HepG2 (cell line): ENCODE data around the gene CHD2. TPM values are rescaled to one million over a fixed set of nuclear protein-coding genes. Genes with fewer than 3 reads are reported as not detected.

ENCODE experiments used
- EP300 ChIP-seq, 3 experiments: sonication (generic) in 1 of 3; formaldehyde crosslinking in 1 of 3; IDR thresholded peaks; 2 replicates each; pipeline versions ENCODE4 v1.5.1 to v1.6.1; 2011 to 2020; ENCODE audit warnings: low read depth in 2 of 3, low read length in 2 of 3, borderline replicate concordance in 1 of 3, improper control_type of control experiment in 1 of 3, mild to moderate bottlenecking in 1 of 3, missing genetic modification reagents in 1 of 3, moderate library complexity in 1 of 3
- MED8 ChIP-seq: sonication (generic); formaldehyde crosslinking; IDR thresholded peaks from 2 replicates; pipeline ENCODE4 v1.8.1; 2023; ENCODE audit warnings: mild to moderate bottlenecking, missing genetic modification reagents; ENCODE audit not compliant: insufficient replicate concordance
- MXD4 ChIP-seq: IDR thresholded peaks from 2 replicates; pipeline ENCODE4 v1.6.1; 2016; ENCODE audit warnings: mild to moderate bottlenecking, missing biosample characterization, missing genetic modification reagents
- NRL ChIP-seq: sonication (generic); formaldehyde crosslinking; IDR thresholded peaks from 2 replicates; pipeline ENCODE4 v1.5.0; 2020; ENCODE audit warnings: missing genetic modification reagents, mild to moderate bottlenecking, moderate library complexity, borderline replicate concordance
- PCBP2 ChIP-seq: fragments of 200-400 bp; formaldehyde crosslinking; optimal IDR thresholded peaks from 2 replicates; pipeline ENCODE3; 2018; ENCODE audit warnings: low read length, low read depth; ENCODE audit not compliant: poor library complexity, severe bottlenecking
- SSRP1 ChIP-seq: IDR thresholded peaks from 2 replicates; pipeline ENCODE4 v1.6.1; 2016; ENCODE audit warnings: control low read depth
- TSC22D2 ChIP-seq: sonication (generic); formaldehyde crosslinking; IDR thresholded peaks from 2 replicates; pipeline ENCODE4 v1.5.1; 2020; ENCODE audit warnings: missing genetic modification reagents, mild to moderate bottlenecking, borderline replicate concordance
- ZNF326 ChIP-seq: sonication (generic); formaldehyde crosslinking; IDR thresholded peaks from 2 replicates; pipeline ENCODE4 v1.4.0; 2020; ENCODE audit warnings: missing genetic modification reagents, borderline replicate concordance
- ZNF350 ChIP-seq: sonication (generic); formaldehyde crosslinking; IDR thresholded peaks from 2 replicates; pipeline ENCODE4 v1.4.0; 2020; ENCODE audit warnings: mild to moderate bottlenecking, low read depth, missing genetic modification reagents, borderline replicate concordance
- ZNF543 ChIP-seq: sonication (generic); formaldehyde crosslinking; IDR thresholded peaks from 2 replicates; pipeline ENCODE4 v1.4.0; 2020; ENCODE audit warnings: mild to moderate bottlenecking, missing genetic modification reagents
- ZNF777 ChIP-seq: sonication (generic); formaldehyde crosslinking; IDR thresholded peaks from 2 replicates; pipeline ENCODE4 v1.4.0; 2020; ENCODE audit warnings: missing genetic modification reagents
- ZNF878 ChIP-seq: sonication (generic); formaldehyde crosslinking; IDR thresholded peaks from 2 replicates; pipeline ENCODE4 v1.8.1; 2023; ENCODE audit warnings: mild to moderate bottlenecking, missing genetic modification reagents, moderate library complexity
- ZSCAN31 ChIP-seq: sonication (generic); formaldehyde crosslinking; IDR thresholded peaks from 2 replicates; pipeline ENCODE4 v1.5.0; 2020; ENCODE audit warnings: low read depth, mild to moderate bottlenecking, missing genetic modification reagents
- polyA plus RNA-seq, 8 experiments: library from polyadenylated mRNA; depleted of rRNA in 3 of 8; stranded (reverse) in 7 of 8; unstranded in 1 of 8; fragments of >200 nt; fragmentation: Illumina TruSeq in 4 of 8; extraction: Trizol in 4 of 8; gene quantifications; 2 replicates each; pipeline versions ENCODE4 v1.2.1 to v1.2.3, GENCODE V29; 2011 to 2016; ENCODE audit warnings: low read depth in 4 of 8, missing spikeins in 1 of 8, mixed read lengths in 1 of 8; ENCODE audit not compliant: insufficient read depth in 1 of 8
- total RNA-seq, 5 experiments: library from RNA; depleted of rRNA; stranded (reverse); fragments of >200 nt; fragmentation: Illumina TruSeq; extraction: Trizol; gene quantifications; 2 replicates each; pipeline ENCODE4 v1.2.3, GENCODE V29; 2016; ENCODE audit warnings: low read depth in 1 of 5
- TF ChIP-seq, protein P1 (sequence below), 2 experiments: IDR thresholded peaks; 2 replicates each; pipeline ENCODE4 v1.6.1; 2011 to 2012; ENCODE audit warnings: low read length in 2 of 2, borderline replicate concordance in 1 of 2, low read depth in 1 of 2, mild to moderate bottlenecking in 1 of 2, moderate library complexity in 1 of 2
- TF ChIP-seq, protein P2 (sequence below): sonication (generic); formaldehyde crosslinking; IDR thresholded peaks from 2 replicates; pipeline ENCODE4 v1.4.0; 2020; ENCODE audit warnings: missing genetic modification reagents
- TF ChIP-seq, protein P3 (sequence below): IDR thresholded peaks from 2 replicates; pipeline ENCODE4 v1.6.1; 2012; ENCODE audit warnings: low read length, improper control_type of control experiment
- TF ChIP-seq, protein P4 (sequence below): sonication (generic); formaldehyde crosslinking; IDR thresholded peaks from 2 replicates; pipeline ENCODE4 v1.5.0; 2020; ENCODE audit warnings: missing genetic modification reagents

The CHD2 gene
- total and polyA plus RNA-seq, 2 of the 13 experiments (the other 11 are each of a cell fraction or from before 2014, with no cell fraction given): 54.0 to 54.1 TPM

DNA sequence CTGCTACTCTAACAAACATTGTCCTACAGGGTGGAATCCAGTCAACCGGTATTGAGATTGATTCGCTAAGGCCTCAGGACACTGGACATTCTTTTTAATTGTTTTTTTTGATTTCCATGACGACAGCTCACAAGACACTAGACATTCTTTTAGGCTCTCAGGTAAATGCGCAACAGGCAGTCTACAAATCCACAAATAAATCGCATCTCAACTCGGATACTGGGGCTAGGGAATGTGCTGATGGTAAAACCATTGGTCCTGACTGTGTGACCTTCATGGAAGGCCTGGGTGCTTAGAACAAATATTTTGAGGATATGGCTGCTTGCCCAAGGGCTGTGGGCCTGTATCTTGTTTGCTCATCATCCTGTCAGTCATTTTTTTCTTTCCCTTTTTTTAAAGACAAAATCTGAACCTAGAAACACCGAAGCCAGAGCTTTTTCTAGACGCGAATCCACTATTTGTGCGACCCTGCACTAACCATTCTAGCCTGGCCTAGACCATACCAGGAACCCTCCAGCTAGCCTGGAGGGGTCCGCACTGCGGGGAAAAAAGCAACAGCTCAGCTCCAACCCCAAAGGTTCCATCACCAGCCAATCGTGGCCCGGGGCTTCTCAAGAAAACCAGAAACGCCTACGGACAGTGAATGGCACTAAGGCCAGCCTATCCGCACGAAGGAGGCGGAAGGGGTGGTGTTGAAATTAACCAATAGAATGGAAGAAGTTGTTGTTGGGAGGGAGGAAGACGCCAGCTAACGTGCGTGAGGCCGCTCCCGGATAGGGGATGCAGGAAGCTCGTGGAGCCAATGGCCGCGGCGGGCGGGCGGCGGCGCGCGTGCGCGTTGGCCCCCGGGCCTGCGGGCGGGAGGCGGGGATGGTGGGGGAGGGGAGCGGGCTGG lies 18.1 kb upstream of the CHD2 start (continued):
- TF ChIP-seq, protein P1, sequence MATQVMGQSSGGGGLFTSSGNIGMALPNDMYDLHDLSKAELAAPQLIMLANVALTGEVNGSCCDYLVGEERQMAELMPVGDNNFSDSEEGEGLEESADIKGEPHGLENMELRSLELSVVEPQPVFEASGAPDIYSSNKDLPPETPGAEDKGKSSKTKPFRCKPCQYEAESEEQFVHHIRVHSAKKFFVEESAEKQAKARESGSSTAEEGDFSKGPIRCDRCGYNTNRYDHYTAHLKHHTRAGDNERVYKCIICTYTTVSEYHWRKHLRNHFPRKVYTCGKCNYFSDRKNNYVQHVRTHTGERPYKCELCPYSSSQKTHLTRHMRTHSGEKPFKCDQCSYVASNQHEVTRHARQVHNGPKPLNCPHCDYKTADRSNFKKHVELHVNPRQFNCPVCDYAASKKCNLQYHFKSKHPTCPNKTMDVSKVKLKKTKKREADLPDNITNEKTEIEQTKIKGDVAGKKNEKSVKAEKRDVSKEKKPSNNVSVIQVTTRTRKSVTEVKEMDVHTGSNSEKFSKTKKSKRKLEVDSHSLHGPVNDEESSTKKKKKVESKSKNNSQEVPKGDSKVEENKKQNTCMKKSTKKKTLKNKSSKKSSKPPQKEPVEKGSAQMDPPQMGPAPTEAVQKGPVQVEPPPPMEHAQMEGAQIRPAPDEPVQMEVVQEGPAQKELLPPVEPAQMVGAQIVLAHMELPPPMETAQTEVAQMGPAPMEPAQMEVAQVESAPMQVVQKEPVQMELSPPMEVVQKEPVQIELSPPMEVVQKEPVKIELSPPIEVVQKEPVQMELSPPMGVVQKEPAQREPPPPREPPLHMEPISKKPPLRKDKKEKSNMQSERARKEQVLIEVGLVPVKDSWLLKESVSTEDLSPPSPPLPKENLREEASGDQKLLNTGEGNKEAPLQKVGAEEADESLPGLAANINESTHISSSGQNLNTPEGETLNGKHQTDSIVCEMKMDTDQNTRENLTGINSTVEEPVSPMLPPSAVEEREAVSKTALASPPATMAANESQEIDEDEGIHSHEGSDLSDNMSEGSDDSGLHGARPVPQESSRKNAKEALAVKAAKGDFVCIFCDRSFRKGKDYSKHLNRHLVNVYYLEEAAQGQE (IDR thresholded peaks at IDR 0.05; ENCODE audit: borderline replicate concordance in 1 of 2, low read depth in 1 of 2, low read length in 2 of 2): peak in 1 of 2 experiments; percentile 77; a peak in 2 of 4 replicates
- TF ChIP-seq, protein P2, sequence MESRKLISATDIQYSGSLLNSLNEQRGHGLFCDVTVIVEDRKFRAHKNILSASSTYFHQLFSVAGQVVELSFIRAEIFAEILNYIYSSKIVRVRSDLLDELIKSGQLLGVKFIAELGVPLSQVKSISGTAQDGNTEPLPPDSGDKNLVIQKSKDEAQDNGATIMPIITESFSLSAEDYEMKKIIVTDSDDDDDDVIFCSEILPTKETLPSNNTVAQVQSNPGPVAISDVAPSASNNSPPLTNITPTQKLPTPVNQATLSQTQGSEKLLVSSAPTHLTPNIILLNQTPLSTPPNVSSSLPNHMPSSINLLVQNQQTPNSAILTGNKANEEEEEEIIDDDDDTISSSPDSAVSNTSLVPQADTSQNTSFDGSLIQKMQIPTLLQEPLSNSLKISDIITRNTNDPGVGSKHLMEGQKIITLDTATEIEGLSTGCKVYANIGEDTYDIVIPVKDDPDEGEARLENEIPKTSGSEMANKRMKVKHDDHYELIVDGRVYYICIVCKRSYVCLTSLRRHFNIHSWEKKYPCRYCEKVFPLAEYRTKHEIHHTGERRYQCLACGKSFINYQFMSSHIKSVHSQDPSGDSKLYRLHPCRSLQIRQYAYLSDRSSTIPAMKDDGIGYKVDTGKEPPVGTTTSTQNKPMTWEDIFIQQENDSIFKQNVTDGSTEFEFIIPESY: peak; percentile 30; the same call in 1 of the 2 replicates
- TF ChIP-seq ZNF326 (CRISPR knock-in tag): no peak
- no peak for TF ChIP-seq EP300 (IDR thresholded peaks at IDR 0.05; ENCODE audit: low read depth in 2 of 2, low read length in 2 of 2)
- no peak for TF ChIP-seq EP300 (CRISPR knock-in tag; IDR thresholded peaks at IDR 0.05; ENCODE audit: borderline replicate concordance)
- no peak for TF ChIP-seq NRL (CRISPR knock-in tag)
- peak; percentile 20; the same call in 1 of the 2 replicates for TF ChIP-seq MXD4 (CRISPR knock-in tag)
- no peak for TF ChIP-seq TSC22D2 (CRISPR knock-in tag)
- TF ChIP-seq ZNF350: peak; percentile 55; the same call in 1 of the 2 replicates
- TF ChIP-seq, protein P3, sequence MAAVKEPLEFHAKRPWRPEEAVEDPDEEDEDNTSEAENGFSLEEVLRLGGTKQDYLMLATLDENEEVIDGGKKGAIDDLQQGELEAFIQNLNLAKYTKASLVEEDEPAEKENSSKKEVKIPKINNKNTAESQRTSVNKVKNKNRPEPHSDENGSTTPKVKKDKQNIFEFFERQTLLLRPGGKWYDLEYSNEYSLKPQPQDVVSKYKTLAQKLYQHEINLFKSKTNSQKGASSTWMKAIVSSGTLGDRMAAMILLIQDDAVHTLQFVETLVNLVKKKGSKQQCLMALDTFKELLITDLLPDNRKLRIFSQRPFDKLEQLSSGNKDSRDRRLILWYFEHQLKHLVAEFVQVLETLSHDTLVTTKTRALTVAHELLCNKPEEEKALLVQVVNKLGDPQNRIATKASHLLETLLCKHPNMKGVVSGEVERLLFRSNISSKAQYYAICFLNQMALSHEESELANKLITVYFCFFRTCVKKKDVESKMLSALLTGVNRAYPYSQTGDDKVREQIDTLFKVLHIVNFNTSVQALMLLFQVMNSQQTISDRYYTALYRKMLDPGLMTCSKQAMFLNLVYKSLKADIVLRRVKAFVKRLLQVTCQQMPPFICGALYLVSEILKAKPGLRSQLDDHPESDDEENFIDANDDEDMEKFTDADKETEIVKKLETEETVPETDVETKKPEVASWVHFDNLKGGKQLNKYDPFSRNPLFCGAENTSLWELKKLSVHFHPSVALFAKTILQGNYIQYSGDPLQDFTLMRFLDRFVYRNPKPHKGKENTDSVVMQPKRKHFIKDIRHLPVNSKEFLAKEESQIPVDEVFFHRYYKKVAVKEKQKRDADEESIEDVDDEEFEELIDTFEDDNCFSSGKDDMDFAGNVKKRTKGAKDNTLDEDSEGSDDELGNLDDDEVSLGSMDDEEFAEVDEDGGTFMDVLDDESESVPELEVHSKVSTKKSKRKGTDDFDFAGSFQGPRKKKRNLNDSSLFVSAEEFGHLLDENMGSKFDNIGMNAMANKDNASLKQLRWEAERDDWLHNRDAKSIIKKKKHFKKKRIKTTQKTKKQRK: peak; percentile 62
- peak; percentile 9; the same call in 1 of the 2 replicates for TF ChIP-seq ZNF777
- no peak for TF ChIP-seq PCBP2
- TF ChIP-seq, protein P4, sequence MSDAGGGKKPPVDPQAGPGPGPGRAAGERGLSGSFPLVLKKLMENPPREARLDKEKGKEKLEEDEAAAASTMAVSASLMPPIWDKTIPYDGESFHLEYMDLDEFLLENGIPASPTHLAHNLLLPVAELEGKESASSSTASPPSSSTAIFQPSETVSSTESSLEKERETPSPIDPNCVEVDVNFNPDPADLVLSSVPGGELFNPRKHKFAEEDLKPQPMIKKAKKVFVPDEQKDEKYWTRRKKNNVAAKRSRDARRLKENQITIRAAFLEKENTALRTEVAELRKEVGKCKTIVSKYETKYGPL (CRISPR knock-in tag): no peak; the same call in 1 of the 2 replicates
- TF ChIP-seq MED8 (CRISPR knock-in tag): no peak
- TF ChIP-seq ZNF878 (CRISPR knock-in tag): peak; percentile 48; the same call in 1 of the 2 replicates
- no peak for TF ChIP-seq ZSCAN31 (CRISPR knock-in tag)
- TF ChIP-seq ZNF543: no peak
- peak; percentile 61; the same call in 1 of the 2 replicates for TF ChIP-seq SSRP1 (CRISPR knock-in tag)
